OCI-LY1 (cell line): ENCODE results near the gene ICA1.

Experiments used
- H2AFZ ChIP-seq: fragments of 200-600 bp; sonication (generic), shearing (Covaris generic); 2 replicates; pipeline ENCODE4 v1.6.0; 2014; ENCODE audit warnings: antibody characterized with exemption, mild to moderate bottlenecking, low read length
- H3F3A ChIP-seq: fragments of 200-600 bp; sonication (generic), shearing (Covaris generic); 2 replicates; pipeline ENCODE4 v1.6.0; 2014; ENCODE audit warnings: mild to moderate bottlenecking, antibody characterized with exemption, low read length, moderate library complexity; ENCODE audit not compliant: insufficient read depth
- H3K27ac ChIP-seq: fragments of 200-600 bp; sonication (generic); 2 replicates; pipeline ENCODE4 v1.5.1; 2014; ENCODE audit warnings: low read length, mixed run types, mild to moderate bottlenecking, low read depth; ENCODE audit not compliant: poor library complexity, severe bottlenecking
- H3K27me3 ChIP-seq: fragments of 200-600 bp; sonication (generic); 2 replicates; pipeline ENCODE4 v1.6.0; 2014; ENCODE audit warnings: antibody characterized with exemption, mild to moderate bottlenecking, low read length, moderate library complexity; ENCODE audit not compliant: insufficient read depth
- H3K36me3 ChIP-seq: fragments of 200-600 bp; sonication (generic); 2 replicates; pipeline ENCODE4 v1.6.1; 2014; ENCODE audit warnings: mild to moderate bottlenecking, antibody characterized with exemption, low read length, moderate library complexity, mixed read lengths; ENCODE audit not compliant: insufficient read depth
- H3K4me1 ChIP-seq: fragments of 200-600 bp; sonication (generic); 2 replicates; pipeline ENCODE4 v1.5.1; 2014; ENCODE audit warnings: mild to moderate bottlenecking, low read length, moderate library complexity; ENCODE audit not compliant: insufficient read depth, severe bottlenecking
- H3K4me2 ChIP-seq: fragments of 200-600 bp; sonication (generic), shearing (Covaris generic); 2 replicates; pipeline ENCODE4 v1.6.1; 2014; ENCODE audit warnings: low read length
- H3K4me3 ChIP-seq: fragments of 200-600 bp; sonication (generic); 2 replicates; pipeline ENCODE4 v1.5.1; 2014; ENCODE audit warnings: low read length, low read depth, mild to moderate bottlenecking, mixed read lengths; ENCODE audit not compliant: poor library complexity, severe bottlenecking
- H3K79me2 ChIP-seq: fragments of 200-600 bp; shearing (Covaris generic); 2 replicates; pipeline ENCODE4 v1.6.1; 2016; ENCODE audit warnings: mixed run types, low read length, mixed read lengths; ENCODE audit not compliant: insufficient read depth
- H3K9ac ChIP-seq: fragments of 200-600 bp; sonication (generic), shearing (Covaris generic); 2 replicates; pipeline ENCODE4 v1.6.1; 2014; ENCODE audit warnings: mild to moderate bottlenecking, low read length, mixed read lengths
- H3K9me2 ChIP-seq: fragments of 200-600 bp; sonication (generic), shearing (Covaris generic); 2 replicates; pipeline ENCODE4 v1.6.1; 2014; ENCODE audit warnings: low read depth, mild to moderate bottlenecking, low read length, mixed read lengths
- H3K9me3 ChIP-seq: fragments of 200-600 bp; shearing (Covaris generic); 2 replicates; pipeline ENCODE4 v1.6.1; 2014; ENCODE audit warnings: low read length, mixed read lengths
- H4K20me1 ChIP-seq: fragments of 200-600 bp; sonication (generic), shearing (Covaris generic); 2 replicates; pipeline ENCODE4 v1.6.0; 2016; ENCODE audit warnings: mild to moderate bottlenecking, low read length; ENCODE audit not compliant: insufficient read depth
- CTCF ChIP-seq: fragments of 200-600 bp; sonication (generic), shearing (Covaris generic); IDR thresholded peaks from 2 replicates; pipeline ENCODE4 v1.5.1; 2017; ENCODE audit warnings: mild to moderate bottlenecking, antibody characterized with exemption, low read length, moderate library complexity, mixed read lengths
- EZH2 ChIP-seq: fragments of 200-600 bp; sonication (generic), shearing (Covaris generic); IDR thresholded peaks from 2 replicates; pipeline ENCODE4 v1.8.0; 2017; ENCODE audit warnings: borderline replicate concordance, mixed run types, mild to moderate bottlenecking, antibody characterized with exemption, low read length, moderate library complexity, mixed read lengths

ICA1 gene

GRCh38 chr7:8197994-8198698, 63.8 kb downstream of the ICA1 start:
- no peaks in the 10 kb centered on the region for H3K36me3 ChIP-seq
- H3K9ac ChIP-seq = no peak overlapping the region
- no peak overlapping the region for H3K4me3 ChIP-seq
- H3F3A ChIP-seq = no peaks in the 10 kb centered on the region
- TF ChIP-seq EZH2 (no peak), CTCF (no peak)
- no peak overlapping the region for H3K27ac ChIP-seq
- peak overlapping the region; percentile 87; the same call in 1 of the 2 replicates for H2AFZ ChIP-seq
- H3K27me3 ChIP-seq = no peaks in the 10 kb centered on the region
- H3K4me2 ChIP-seq = no peak overlapping the region
- no peaks in the 10 kb centered on the region for H3K9me3 ChIP-seq
- no peaks in the 10 kb centered on the region for H3K4me1 ChIP-seq
- H4K20me1 ChIP-seq = no peaks in the 10 kb centered on the region
- no peaks in the 10 kb centered on the region for H3K9me2 ChIP-seq
- H3K79me2 ChIP-seq = no peaks in the 10 kb centered on the region

GRCh38 chr7:8192897-8193296, 69.1 kb downstream of the ICA1 start:
- Histone ChIP-seq H3F3A (no peaks in the 10 kb centered on the region), H3K27ac (no peak overlapping the region), H3K4me3 (no peak overlapping the region), H3K4me1 (peaks cover 17% of the 10 kb centered on the region), H4K20me1 (no peaks in the 10 kb centered on the region), H3K27me3 (no peaks in the 10 kb centered on the region), H3K9ac (no peak overlapping the region), H3K36me3 (no peaks in the 10 kb centered on the region), H3K9me2 (no peaks in the 10 kb centered on the region), H3K4me2 (no peak overlapping the region), H3K9me3 (no peaks in the 10 kb centered on the region), H2AFZ (no peak overlapping the region), H3K79me2 (no peaks in the 10 kb centered on the region)
- TF ChIP-seq CTCF (no peak), EZH2 (no peak)

GRCh38 chr7:8190119-8190895, 71.7 kb downstream of the ICA1 start:
- Histone ChIP-seq H2AFZ (peak overlapping the region; percentile 85), H3K27ac (peak overlapping the region; percentile 15), H3K9ac (peak overlapping the region; percentile 32; the same call in 1 of the 2 replicates), H3K27me3 (no peaks in the 10 kb centered on the region), H3K4me2 (peak overlapping the region; percentile 12; the same call in 1 of the 2 replicates), H3K9me3 (no peaks in the 10 kb centered on the region), H3F3A (no peaks in the 10 kb centered on the region), H4K20me1 (no peaks in the 10 kb centered on the region), H3K4me3 (no peak overlapping the region), H3K4me1 (peaks cover 29% of the 10 kb centered on the region), H3K36me3 (no peaks in the 10 kb centered on the region), H3K9me2 (no peaks in the 10 kb centered on the region), H3K79me2 (no peaks in the 10 kb centered on the region)
- TF ChIP-seq EZH2 (no peak), CTCF (peak; percentile 87)
